GM12878 (cell line): ENCODE measurements around the gene STK11. TPM values are rescaled to one million over a fixed set of nuclear protein-coding genes. Genes with fewer than 3 reads are reported as not detected.

Source experiments
- CREM ChIP-seq: IDR thresholded peaks from 2 replicates; pipeline ENCODE4 v1.6.1; 2014; ENCODE audit warnings: antibody characterized with exemption, low read depth
- JUND ChIP-seq: IDR thresholded peaks from 2 replicates; pipeline ENCODE4 v1.6.1; 2012; ENCODE audit warnings: low read depth, mild to moderate bottlenecking, low read length, improper control_type of control experiment, moderate library complexity
- SP1 ChIP-seq: IDR thresholded peaks from one replicate; pipeline ENCODE4 v1.6.1; 2011; ENCODE audit warnings: low read depth, low read length
- STAT3 ChIP-seq: IDR thresholded peaks from 2 replicates; pipeline ENCODE4 v1.6.1; 2011; ENCODE audit warnings: low read depth, low read length, improper control_type of control experiment
- polyA plus RNA-seq, 11 experiments: library from polyadenylated mRNA; depleted of rRNA in 4 of 11; unstranded in 6 of 11; stranded (reverse) in 5 of 11; fragments of >200 nt; fragmentation: Nextera tagmentation in 4 of 11; fragmentation: Illumina TruSeq in 1 of 11; extraction: Ambion mirVana in 4 of 11; extraction: Trizol in 1 of 11; gene quantifications; 1 replicate in 1 of 11; 2 replicates in 10 of 11; pipeline versions ENCODE4 v1.2.1 to v1.2.3, GENCODE V29; 2011 to 2016; ENCODE audit warnings: inconsistent platforms in 2 of 11, missing spikeins in 2 of 11, low read depth in 1 of 11
- total RNA-seq, 4 experiments: library from RNA; depleted of rRNA in 3 of 4; stranded (reverse); fragments of >200 nt in 3 of 4; fragmentation: Illumina TruSeq in 1 of 4; extraction: Trizol in 1 of 4; gene quantifications; 2 replicates each; pipeline versions ENCODE4 v1.2.1 to v1.2.3, GENCODE V29; 2013 to 2021
- TF ChIP-seq, protein P1 (sequence below): fragments of 450-650 bp; IDR thresholded peaks from 2 replicates; pipeline ENCODE4 v1.6.1; 2017; ENCODE audit warnings: mild to moderate bottlenecking, low read depth, inconsistent platforms; ENCODE audit not compliant: poor library complexity, severe bottlenecking
- TF ChIP-seq, protein P2 (sequence below): fragments of 450-650 bp; formaldehyde crosslinking; IDR thresholded peaks from 2 replicates; pipeline ENCODE4 v1.4.0; 2022; ENCODE audit warnings: mild to moderate bottlenecking, moderate library complexity

The STK11 gene
- total and polyA plus RNA-seq, 10 of the 15 experiments (the other 5 are each of a cell fraction or from before 2014, with no cell fraction given) = 0.33 to 71.0 (median 23.8) TPM

DNA sequence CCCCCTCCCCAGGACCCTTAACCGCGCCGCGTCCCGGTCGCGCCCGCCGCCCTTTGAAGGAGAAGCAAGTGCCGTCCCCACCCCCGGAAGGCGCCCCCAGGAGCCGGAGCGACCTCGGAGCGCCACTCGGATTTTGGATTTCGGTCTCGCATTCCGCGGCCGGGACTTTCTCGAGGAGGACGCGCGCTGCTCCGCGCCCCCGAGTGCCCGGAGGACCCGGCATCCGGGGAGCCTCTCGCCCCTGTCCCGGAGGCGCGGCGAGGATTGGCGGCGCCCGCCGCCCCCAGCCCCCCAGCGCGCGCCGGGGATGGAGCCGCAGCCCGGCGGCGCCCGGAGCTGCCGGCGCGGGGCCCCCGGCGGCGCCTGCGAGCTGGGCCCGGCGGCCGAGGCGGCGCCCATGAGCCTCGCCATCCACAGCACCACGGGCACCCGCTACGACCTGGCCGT is 44.4 kb downstream of the STK11 start (continued):
- no peak for TF ChIP-seq SP1
- TF ChIP-seq STAT3 = no peak
- no peak for TF ChIP-seq CREM
- no peak for TF ChIP-seq JUND
- TF ChIP-seq, protein P1, sequence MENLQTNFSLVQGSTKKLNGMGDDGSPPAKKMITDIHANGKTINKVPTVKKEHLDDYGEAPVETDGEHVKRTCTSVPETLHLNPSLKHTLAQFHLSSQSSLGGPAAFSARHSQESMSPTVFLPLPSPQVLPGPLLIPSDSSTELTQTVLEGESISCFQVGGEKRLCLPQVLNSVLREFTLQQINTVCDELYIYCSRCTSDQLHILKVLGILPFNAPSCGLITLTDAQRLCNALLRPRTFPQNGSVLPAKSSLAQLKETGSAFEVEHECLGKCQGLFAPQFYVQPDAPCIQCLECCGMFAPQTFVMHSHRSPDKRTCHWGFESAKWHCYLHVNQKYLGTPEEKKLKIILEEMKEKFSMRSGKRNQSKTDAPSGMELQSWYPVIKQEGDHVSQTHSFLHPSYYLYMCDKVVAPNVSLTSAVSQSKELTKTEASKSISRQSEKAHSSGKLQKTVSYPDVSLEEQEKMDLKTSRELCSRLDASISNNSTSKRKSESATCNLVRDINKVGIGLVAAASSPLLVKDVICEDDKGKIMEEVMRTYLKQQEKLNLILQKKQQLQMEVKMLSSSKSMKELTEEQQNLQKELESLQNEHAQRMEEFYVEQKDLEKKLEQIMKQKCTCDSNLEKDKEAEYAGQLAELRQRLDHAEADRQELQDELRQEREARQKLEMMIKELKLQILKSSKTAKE = no peak
- TF ChIP-seq, protein P2, sequence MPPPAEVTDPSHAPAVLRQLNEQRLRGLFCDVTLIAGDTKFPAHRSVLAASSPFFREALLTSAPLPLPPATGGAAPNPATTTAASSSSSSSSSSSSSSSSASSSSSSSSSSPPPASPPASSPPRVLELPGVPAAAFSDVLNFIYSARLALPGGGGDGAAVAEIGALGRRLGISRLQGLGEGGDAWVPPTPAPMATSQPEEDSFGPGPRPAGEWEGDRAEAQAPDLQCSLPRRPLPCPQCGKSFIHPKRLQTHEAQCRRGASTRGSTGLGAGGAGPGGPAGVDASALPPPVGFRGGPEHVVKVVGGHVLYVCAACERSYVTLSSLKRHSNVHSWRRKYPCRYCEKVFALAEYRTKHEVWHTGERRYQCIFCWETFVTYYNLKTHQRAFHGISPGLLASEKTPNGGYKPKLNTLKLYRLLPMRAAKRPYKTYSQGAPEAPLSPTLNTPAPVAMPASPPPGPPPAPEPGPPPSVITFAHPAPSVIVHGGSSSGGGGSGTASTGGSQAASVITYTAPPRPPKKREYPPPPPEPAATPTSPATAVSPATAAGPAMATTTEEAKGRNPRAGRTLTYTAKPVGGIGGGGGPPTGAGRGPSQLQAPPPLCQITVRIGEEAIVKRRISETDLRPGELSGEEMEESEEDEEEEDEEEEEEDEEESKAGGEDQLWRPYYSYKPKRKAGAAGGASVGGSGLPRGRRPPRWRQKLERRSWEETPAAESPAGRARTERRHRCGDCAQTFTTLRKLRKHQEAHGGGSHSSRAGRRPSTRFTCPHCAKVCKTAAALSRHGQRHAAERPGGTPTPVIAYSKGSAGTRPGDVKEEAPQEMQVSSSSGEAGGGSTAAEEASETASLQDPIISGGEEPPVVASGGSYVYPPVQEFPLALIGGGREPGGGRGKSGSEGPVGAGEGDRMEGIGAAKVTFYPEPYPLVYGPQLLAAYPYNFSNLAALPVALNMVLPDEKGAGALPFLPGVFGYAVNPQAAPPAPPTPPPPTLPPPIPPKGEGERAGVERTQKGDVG = no peak
